Measurements from ENCODE around the gene TMEM184B. TPM values are rescaled to one million over a fixed set of nuclear protein-coding genes. Genes with fewer than 3 reads are reported as not detected.

Gene TMEM184B
- total RNA-seq, 2 donors from 2014 or later, result 58.8 to 61.6 TPM

DNA sequence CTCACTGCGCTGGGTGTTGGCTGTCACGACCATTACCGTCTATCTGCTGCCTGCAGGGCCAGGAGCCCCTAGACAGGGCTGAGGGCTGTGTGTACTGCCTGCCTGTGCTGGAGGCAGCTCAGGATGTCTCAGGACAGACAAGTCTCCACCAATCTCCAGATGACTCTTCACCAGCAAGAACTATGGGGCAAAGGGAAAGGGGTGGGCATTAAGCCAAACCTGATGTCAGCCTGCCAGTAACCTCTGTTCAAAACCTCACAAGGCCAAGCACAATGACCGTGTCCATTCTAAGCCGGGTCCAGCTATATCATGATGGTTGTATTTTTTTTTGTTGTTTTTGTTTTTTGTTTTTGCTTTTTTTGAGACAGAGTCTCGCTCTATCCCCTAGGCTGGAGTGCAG lies 39.4 kb downstream of the TMEM184B start:
- Histone ChIP-seq H3K9ac (ENCODE audit: low read depth in 2 of 2, low read length in 2 of 2) (no peak overlapping the region), H3K9me3 (no peaks in the 10 kb centered on the region), H3K4me3 (no peak overlapping the region), H3K27me3 (no peaks in the 10 kb centered on the region), H3K27ac (no peak overlapping the region), H3K4me1 (peaks cover 15% of the 10 kb centered on the region), H3K36me3 (peaks cover 7% of the 10 kb centered on the region)
- DNase-seq, result no peak
- intact Hi-C loops (cut with DNase I), result loop anchor here (5.0 to 10.0 kb wide), 2 partner anchors 119 to 181 kb away; partner anchors contain the start of gene BAIAP2L2
- TF ChIP-seq, protein P1, sequence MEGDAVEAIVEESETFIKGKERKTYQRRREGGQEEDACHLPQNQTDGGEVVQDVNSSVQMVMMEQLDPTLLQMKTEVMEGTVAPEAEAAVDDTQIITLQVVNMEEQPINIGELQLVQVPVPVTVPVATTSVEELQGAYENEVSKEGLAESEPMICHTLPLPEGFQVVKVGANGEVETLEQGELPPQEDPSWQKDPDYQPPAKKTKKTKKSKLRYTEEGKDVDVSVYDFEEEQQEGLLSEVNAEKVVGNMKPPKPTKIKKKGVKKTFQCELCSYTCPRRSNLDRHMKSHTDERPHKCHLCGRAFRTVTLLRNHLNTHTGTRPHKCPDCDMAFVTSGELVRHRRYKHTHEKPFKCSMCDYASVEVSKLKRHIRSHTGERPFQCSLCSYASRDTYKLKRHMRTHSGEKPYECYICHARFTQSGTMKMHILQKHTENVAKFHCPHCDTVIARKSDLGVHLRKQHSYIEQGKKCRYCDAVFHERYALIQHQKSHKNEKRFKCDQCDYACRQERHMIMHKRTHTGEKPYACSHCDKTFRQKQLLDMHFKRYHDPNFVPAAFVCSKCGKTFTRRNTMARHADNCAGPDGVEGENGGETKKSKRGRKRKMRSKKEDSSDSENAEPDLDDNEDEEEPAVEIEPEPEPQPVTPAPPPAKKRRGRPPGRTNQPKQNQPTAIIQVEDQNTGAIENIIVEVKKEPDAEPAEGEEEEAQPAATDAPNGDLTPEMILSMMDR (IDR thresholded peaks at IDR 0.05), result no peak

- Histone ChIP-seq H3K4me1 (peaks cover 18% of the 10 kb centered on the region), H3K27ac (no peak overlapping the region), H3K9ac (ENCODE audit: low read depth in 2 of 2, low read length in 2 of 2) (no peak overlapping the region), H3K4me3 (no peak overlapping the region), H3K36me3 (peaks cover 7% of the 10 kb centered on the region), H3K27me3 (no peaks in the 10 kb centered on the region), H3K9me3 (no peaks in the 10 kb centered on the region)
- no peak for DNase-seq
- intact Hi-C loops (cut with DNase I), result loop anchor here (5.0 to 10.0 kb wide), 2 partner anchors 117 to 180 kb away; partner anchors contain the start of gene BAIAP2L2
- TF ChIP-seq, protein P1 (IDR thresholded peaks at IDR 0.05), result no peak
These were observed 40.6 kb downstream of the TMEM184B start for GRCh38 chr22:38232196-38232595.

DNA sequence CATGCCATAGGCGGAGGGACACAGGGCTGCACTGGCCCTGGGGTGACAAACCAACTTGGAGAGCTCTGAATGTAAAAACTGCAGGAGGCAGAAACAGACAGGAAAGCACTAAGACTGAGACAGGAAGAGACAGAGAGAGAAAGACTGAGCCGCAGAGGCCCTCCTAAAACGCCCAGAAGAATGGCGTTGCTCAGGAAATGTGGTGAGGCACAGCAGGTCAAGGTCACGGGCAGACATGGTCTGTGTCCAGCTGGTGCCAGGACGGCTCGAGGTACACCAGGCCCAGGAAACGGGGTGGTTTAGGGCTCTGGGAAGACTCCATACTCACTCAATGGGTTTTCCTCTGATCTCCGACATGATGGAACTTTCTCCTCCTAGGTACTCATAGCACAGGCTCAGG lies 41.9 kb downstream of the TMEM184B start:
- peak overlapping the region; percentile 50 for H3K27ac ChIP-seq
- H3K36me3 ChIP-seq, result peaks cover 7% of the 10 kb centered on the region

DNA sequence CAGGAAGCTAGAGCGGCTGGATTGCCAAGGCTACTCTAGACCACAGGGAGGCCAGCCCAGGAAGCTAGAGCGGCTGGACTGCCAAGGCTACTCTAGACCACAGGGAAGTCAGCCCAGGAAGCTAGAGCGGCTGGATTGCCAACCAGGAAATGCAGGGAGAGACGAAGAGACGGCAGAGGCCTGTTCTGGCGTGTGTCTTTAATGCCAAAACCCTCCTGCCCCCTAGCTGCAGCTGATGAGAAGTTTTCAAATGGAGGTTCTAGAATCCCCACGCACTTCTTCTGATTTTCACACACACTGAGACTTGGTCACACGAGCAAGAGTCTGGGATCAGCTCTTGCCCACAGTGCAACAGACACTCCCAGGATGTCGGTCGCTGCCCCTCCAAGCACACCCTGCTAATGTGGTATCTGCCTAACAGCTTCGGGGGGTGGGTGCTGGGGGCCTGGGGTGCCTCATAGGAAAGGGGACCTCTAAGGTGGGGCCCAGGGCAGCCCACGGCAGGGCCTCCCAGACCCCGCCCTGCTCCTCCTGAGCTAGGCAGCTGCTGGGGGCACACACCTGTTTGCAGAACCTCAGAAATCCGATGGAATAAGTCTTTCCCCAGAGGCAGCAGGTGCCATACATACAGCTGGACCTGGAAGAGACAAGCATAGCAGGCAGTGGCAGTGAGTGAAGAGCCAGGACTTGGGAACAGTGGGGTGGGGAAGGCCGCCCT lies 42.5 kb downstream of the TMEM184B start:
- TF ChIP-seq, protein P1 (IDR thresholded peaks at IDR 0.05), result peak; percentile 52
- intact Hi-C loops (cut with DNase I), result loop anchor here (5.0 to 10.0 kb wide), 2 partner anchors 115 to 178 kb away; partner anchors contain the start of gene BAIAP2L2
- DNase-seq, result peak; percentile 85
- Histone ChIP-seq H3K36me3 (peaks cover 7% of the 10 kb centered on the region), H3K9ac (ENCODE audit: low read depth in 2 of 2, low read length in 2 of 2) (peak overlapping the region in 1 of 2 donors; percentile 53), H3K27me3 (no peaks in the 10 kb centered on the region), H3K9me3 (no peaks in the 10 kb centered on the region), H3K4me3 (no peak overlapping the region), H3K27ac (peak overlapping the region; percentile 50), H3K4me1 (peaks cover 18% of the 10 kb centered on the region)

More for the DNA sequence above, 41.9 kb downstream of the TMEM184B start:
- Histone ChIP-seq H3K9me3 (no peaks in the 10 kb centered on the region), H3K4me3 (no peak overlapping the region), H3K27me3 (no peaks in the 10 kb centered on the region), H3K9ac (ENCODE audit: low read depth in 2 of 2, low read length in 2 of 2) (no peak overlapping the region), H3K4me1 (peaks cover 18% of the 10 kb centered on the region)
- TF ChIP-seq, protein P1 (IDR thresholded peaks at IDR 0.05), result no peak
- intact Hi-C loops (cut with DNase I), result loop anchor here (5.0 to 10.0 kb wide), 2 partner anchors 116 to 179 kb away; partner anchors contain the start of gene BAIAP2L2
- no peak for DNase-seq

GRCh38 chr22:38228873-38229740 lies 43.7 kb downstream of the TMEM184B start:
- intact Hi-C loops (cut with DNase I), result no loop called here
- TF ChIP-seq, protein P1 (IDR thresholded peaks at IDR 0.05), result no peak
- no peaks in the 10 kb centered on the region for H3K27me3 ChIP-seq
- H3K4me3 ChIP-seq, result no peak overlapping the region
- DNase-seq, result peak; percentile 87
- peaks cover 18% of the 10 kb centered on the region for H3K4me1 ChIP-seq
- H3K36me3 ChIP-seq, result peaks cover 7% of the 10 kb centered on the region
- peak overlapping the region; percentile 84 for H3K27ac ChIP-seq
- H3K9me3 ChIP-seq, result no peaks in the 10 kb centered on the region
- peak overlapping the region in 1 of 2 donors; percentile 75 for H3K9ac ChIP-seq (ENCODE audit: low read depth in 2 of 2, low read length in 2 of 2)
